OCI-M2 (cell line): ENCODE data around the gene PWWP2B.

ENCODE experiments used
- DNase-seq: peaks from one replicate; lab custom pipeline; 2025; ENCODE audit not compliant: unreplicated experiment; lab: John Stamatoyannopoulos, UW

Gene PWWP2B

GRCh38 chr10:132443983-132444876, 47.2 kb downstream of the PWWP2B start:
- no peak for DNase-seq

DNA sequence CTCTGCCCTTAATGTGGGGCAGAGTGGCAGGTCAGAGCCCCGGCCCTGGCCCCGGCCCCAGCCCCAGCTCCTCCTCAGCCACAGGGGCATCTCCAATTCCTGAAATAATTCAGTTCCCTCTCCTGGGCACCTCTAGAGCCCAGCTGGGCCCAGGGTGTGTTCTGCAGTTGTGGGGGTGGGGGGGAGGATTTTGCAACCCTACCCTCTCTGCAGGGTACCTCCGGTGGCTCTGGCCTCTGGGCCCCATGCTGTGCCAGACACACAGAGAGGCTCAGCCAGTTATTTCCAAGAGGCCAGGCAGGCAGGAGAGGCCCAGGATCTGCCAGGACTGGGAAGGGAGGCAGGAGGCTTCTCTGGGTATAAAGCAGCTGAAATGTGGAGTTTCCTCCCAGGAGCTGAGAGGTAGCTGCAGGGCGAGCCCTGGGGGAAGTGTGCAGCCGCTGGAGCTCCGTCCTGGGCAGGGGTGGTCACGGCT, 47.9 kb downstream of the PWWP2B start:
- DNase-seq: no peak

DNA sequence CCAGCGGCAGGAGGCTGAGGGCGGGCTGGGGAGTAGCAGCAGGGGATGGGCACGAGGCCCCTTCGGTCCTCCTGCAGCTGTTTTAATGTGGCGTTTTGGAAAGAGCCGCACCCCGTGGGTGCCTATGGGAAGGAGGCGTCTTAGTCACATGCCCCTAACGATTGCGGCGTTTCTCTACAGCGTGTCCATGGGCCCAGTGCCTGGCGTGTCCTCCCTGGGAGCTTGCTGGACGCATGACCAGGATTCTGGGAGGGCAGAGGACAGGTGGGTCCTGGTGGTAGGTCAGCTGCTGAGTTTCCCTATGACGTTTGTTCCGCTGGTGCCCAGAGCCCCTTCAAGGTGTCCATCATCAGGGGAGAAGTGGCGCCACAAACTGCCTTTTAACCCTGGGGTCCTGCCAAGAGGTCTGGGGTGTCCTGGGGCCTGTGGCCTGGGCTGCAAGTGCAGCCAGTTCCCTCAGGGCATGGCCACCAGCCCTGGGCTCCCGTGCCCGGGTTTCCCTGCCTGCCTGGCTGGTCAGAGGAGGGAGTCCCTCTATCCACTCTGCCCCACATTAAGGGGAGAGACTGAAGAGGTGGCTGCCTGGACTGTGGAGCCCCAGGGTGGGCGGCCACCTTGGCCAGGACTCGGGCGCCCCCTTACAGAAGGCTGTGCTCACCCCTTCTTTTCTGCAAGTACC, 48.7 kb downstream of the PWWP2B start:
- DNase-seq: no peak

GRCh38 chr10:132446195-132446581, 49.2 kb downstream of the PWWP2B start:
- no peak for DNase-seq

GRCh38 chr10:132446661-132447445, 49.9 kb downstream of the PWWP2B start:
- no peak for DNase-seq

- no peak for DNase-seq
Measured at GRCh38 chr10:132447446-132448247, 50.6 kb downstream of the PWWP2B start.

DNA sequence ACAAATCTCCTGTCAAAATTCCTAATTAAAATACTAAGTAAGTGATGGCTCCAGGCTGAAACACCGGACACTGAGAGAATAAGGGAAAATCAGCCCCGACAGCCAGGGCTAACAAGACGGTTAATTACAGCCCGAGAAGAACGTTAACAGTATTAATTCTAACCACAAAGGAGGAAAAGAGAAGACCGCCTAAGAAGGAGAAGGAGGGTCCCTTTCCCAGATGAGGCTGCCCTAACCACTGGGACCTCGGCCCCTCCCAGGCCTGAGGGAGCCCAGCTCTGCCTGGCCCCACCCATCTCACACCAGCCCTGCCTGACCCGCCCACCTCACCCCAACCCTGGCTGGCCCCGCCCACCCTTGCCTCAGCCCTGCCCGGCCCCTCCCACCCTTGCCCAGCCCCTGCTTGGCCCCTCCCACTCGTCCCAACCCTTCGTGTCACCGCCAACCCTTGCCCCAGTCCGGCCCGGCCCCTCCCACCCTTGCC, 51.3 kb downstream of the PWWP2B start:
- peak; percentile 2 for DNase-seq

DNA sequence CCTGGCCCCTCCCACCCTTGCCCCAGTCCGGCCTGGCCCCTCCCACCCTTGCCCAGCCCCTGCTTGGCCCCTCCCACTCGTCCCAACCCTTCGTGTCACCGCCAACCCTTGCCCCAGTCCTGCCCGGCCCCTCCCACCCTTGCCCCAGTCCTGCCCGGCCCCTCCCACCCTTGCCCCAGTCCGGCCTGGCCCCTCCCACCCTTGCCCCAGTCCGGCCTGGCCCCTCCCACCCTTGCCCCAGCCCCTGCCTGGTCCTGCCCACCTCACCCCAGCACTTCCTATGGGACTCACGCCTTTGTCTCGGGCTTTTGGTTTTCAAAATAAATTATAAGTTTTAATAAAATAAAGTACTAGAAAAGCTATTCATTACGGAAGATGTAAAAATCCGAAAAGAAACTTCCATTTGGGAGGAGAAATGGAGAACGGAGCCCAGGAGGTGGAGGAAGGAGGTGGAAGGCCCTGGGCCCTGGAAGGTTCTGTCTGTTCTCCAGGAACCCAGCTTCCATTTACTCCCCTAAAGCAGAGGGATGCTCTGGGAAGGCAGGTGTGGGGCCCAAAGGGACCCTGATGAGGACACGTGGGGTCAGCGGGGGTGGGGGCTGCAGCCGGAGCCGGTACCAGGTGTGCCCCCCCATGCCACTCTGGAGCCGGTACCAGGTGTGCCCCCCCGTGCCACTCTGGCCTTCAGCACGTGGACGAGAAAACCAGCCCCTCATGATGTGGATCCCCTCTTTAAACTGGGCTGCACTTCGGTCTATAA, 52.2 kb downstream of the PWWP2B start:
- no peak for DNase-seq

GRCh38 chr10:132449811-132450181, 52.8 kb downstream of the PWWP2B start:
- no peak for DNase-seq

GRCh38 chr10:132450466-132450824, 53.4 kb downstream of the PWWP2B start:
- DNase-seq: no peak

DNA sequence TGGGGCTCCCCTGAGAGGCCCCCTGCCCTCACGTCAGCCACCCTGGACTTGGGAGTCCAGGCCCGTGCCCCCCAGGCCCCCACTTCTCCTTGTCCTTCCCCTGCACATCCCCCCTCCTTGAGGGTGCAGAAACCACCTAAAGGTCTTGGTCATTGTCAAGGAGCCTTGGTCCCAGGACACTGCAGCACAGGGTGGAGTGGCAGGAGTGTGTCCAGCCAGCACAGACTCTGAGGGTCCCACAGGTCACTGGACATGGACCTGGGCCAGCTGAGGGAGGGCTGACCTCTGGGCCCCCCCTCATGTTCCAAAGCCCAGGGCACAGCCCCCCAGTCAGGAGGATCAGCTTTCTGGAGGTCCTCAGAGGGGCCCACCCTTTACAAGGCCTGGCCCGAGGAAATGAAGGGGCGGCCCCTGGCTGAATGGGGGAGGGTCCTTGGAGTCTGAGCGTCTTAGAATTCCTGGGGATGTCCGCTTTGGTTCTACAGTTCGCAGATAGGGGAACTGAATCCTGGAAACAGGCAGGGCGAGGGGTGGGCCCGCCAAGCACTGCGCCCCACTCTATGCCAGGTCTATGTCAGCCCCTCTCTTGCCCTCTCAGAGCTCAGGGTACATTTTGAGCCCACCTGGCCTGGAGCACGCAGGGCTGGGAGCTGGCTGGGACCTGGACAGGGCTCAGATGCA, 54.0 kb downstream of the PWWP2B start:
- DNase-seq: no peak

DNA sequence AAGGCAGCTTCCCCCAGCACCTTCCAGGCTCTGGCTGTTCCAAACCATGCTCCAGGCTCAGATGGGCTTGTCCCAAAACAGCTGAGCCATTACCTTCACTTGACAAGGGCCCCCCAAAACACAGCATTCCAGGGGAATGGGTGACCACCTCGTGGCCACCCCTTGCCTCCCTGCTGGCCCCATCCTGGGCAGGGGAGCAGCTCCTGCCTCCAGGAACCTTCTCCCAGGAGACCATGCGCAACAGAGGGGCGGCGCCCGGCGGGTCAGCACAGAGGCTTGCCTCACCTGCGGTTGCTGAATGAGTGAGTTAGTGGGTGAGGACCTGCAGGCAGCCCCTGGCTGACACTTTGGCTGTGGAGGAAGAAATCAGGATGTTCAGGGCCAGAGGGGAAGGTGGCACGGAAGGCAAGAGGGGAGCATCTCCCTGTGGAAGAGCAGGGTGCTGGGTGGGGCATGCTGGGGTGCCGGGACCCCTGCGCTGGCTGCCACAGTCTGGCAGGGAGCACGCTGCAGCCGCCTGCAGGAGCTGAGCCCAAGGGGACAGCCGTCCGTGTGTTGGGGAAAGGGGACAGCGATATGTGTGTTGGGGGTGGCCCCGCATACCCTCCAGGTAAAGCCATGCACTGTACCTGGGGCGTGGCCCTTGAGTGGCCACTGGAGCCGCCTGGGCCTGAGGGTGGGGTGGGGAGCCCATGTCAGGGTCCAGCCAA, 54.7 kb downstream of the PWWP2B start:
- no peak for DNase-seq

DNA sequence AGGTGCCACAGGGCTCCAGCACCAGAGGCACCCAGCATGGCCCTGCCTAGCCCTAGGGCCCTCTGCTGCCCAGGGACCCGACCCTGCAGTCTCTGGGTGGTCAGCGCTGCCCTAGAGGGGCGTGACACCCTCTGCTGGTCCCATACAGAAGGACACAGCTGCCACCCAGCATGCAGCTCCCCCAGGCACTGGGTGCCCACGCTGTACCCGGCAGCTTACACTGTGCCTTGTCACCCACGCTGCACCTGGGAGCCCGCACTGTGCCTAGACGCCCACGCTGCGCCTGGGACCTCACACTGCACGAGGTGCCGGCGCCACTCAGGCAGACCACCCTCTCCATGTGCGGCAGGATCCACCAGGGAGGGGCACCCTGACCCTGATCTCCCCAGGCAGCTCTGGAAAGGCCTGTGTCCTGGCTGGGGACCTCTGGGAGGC, 55.2 kb downstream of the PWWP2B start:
- DNase-seq: no peak

GRCh38 chr10:132452651-132453469, 55.9 kb downstream of the PWWP2B start:
- DNase-seq: no peak

DNA sequence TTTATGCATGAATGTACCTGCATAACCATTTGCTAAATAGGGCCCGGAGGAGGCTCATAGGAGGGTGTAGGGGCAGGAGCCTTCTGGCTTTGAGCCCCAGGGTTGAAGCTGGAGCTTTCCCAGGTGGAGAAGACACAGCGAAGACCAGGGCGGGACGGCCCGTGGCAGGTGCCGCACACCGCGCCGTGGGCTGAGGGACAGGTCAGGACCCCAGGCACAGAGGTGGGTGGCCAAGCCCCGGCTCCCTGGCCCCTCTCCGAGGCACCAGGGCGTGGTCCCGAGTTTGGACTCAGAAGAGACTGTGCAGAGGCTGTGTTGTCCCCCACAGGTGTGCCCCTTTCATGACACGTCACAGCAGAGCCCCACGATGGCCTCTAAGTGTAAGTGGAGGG, 56.5 kb downstream of the PWWP2B start:
- no peak for DNase-seq

DNA sequence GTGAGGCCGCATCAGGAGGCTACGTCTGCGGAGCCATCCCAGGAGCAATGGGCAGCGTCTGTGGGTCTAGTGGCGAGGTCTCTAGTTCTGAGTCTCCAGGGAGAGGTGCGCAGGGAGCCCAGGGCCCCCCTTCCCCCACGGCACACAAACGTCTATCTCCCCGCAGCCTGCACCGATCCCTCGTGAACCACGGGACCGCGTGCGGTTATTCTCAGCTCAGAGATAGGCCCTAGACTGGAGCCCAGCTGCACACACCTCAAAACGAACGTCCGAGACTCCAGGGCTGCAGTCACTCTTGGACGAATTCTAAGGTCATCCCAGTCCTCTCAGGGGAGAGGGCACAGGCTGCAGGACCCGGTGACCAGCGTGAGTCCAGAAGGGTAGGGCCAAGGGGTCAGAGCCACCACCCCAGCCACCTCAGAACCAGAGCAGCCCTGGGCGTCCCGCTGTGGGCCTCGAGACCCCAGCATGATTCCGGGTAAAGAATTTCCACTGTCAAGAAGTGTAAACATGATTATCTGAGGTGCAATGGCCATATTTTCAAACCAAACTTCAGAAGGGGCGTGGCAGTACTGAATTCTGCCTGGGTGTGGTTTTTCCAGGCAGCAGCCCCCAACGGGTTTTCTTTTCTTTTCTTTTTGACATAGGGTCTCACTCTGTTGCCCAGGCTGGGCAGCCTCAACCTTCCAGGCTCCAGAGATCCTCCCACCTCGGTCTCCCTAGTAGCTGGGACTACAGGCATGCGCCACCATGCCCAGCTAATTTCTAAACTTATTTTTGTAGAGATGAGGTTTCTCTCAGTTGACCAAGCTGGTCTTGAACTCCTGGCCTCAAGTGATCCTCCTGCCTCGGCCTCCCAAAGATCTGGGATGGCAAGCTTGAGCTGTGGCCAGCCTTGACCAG, 57.5 kb downstream of the PWWP2B start:
- DNase-seq: no peak

- no peak for DNase-seq
Measured at GRCh38 chr10:132455441-132455971, 58.5 kb downstream of the PWWP2B start.
